ENCODE results near the gene KLF6.

DNA sequence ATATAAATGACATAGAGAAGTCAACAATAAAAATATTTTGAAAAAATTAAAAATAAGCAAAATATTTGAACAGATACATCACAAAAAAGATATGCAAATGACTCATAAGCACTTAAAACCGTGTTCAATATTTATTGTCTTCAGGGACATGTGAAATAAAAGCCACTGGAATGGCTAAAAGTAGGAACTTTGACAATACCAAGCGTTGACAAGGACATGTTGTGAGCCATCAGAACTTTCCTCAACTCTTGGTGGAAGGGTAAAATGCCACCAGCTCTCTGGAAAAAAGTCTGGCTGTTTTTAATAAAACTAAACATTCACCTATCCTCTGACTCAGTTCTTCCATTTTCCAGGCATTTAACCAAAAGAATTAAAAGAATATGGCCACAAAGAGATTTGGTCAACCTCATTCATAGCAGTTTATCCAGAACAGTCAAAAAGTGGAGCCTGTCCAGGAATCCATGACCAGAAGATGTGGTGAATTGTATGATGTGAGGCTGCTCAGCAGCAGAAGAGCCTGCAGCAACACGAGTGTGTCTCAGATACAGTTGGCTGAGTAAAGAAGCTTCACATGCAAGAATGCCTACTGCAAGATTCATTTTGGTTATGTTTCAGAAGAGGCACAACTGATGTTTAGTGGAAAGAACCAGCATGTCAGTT is 7.1 kb upstream of the KLF6 start:
- no peak for TF ChIP-seq GATA3 (IDR thresholded peaks at IDR 0.05; ENCODE audit: low read depth, low read length)
- TF ChIP-seq GATA2 (IDR thresholded peaks at IDR 0.05; ENCODE audit: low read depth, low read length) = no peak
